Muscle of arm (tissue), 14 donors: ENCODE data around the gene ZFX. TPM values are rescaled to one million over a fixed set of nuclear protein-coding genes. Genes with fewer than 3 reads are reported as not detected.
"Not testable (repeated sequence)": the region's sequence is repeated elsewhere in the genome, so short reads cannot be mapped to it uniquely, and the experiment has no call there.

ENCODE experiments used
- DNase-seq: peaks from one replicate; pipeline ENCODE4 v3.0.0-alpha.2; 2013
- long read RNA-seq, 11 donors: transcript quantifications; one replicate each; lab custom pipeline, GENCODE V29; 2026
- polyA plus RNA-seq, 12 donors: library from polyadenylated mRNA; unstranded; fragments of 120-200 nt; gene quantifications; one replicate each; pipeline ENCODE4 v1.2.1, GENCODE V29; 2013; ENCODE audit not compliant: insufficient read length in 12 of 12

ZFX gene
- 10 to 100 TPM in 11 of 12 donors, not detected in 1; 17.4 to 39.6 (median 25.3) TPM for polyA plus RNA-seq
- long read RNA-seq, donor 1, full-length matches to known transcripts, result 1 of 7 reads
- long read RNA-seq, donor 1, partial matches to known transcripts, result 6 of 7 reads
- long read RNA-seq, donor 1, other reads (novel, unspliced or antisense), result 0 of 7 reads
- long read RNA-seq, donor 2, partial matches to known transcripts, result 0 of 2 reads
- long read RNA-seq, donor 2, other reads (novel, unspliced or antisense), result 0 of 2 reads
- long read RNA-seq, donor 3, result 0 reads
- long read RNA-seq, donor 4, result 0 reads
- long read RNA-seq, donor 5, partial matches to known transcripts, result 0 of 1 reads
- long read RNA-seq, donor 5, other reads (novel, unspliced or antisense), result 0 of 1 reads
- long read RNA-seq, donor 6, result 0 reads
- long read RNA-seq, donor 7, result 0 reads
- long read RNA-seq, donor 8, result 0 reads
- long read RNA-seq, donor 9, result 0 reads
- long read RNA-seq, donor 10, result 0 reads
- long read RNA-seq, donor 11, result 0 reads

DNA sequence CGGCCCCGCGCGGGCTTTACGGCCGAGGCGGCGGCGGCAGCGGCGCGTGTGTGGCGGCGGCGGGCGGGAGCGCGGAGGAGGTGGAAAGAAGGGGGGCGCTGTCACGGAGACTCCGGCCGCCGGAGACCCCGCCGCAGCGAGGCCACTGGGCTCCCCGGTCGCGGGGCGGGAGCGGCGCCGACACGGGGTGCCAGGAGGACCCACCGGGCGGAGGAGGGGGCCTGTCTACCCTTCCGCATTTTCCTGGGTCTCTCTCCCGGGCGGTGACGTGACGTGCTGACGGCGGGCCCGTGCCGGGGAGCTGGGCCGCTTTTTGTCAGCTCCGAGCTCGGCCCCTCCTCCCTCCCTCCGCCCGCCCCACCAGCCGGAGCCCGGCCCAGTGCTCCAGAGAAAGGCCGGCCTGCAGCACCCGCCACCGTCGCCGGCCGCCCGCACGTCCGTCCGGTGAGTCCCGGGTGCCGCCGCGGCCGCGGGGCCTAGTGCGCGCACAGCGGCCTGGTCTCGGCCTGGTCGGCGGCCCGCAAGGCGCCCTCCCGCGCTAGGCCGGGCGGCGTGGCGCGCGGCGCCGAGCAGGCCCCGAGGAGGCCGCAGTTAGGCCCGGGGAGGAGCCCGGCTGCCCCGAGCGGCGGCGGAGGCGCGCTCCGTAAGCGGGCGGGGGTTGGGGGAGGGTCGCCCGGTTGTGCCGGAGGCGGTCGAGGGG lies at the start of gene ZFX:
TSS of gene ZFX (plus strand) at position 379 of the 700 bp plus-strand sequence. CDS start 23,014 bp downstream, outside the sequence.
- DNase-seq, result peak; percentile 49

DNA sequence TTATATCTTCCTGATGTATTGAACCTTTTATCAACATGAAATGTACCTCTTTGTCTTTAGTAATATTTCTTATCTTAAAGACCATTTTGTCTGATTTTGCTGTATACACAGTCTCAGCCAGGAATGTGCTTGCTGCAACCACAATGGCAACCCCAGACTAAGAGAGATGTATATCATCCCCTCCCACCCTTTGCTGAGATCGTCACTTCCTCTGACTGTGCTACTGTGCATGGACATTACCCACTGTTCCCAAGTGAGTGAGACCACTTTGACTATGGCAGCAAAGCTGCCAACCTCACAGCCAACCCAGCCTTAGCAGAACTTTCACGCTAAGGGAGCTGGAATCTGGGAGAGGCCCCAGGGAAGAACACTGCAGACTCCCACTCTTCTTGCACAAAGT lies 48.8 kb upstream of the ZFX start:
- DNase-seq, result no peak

DNA sequence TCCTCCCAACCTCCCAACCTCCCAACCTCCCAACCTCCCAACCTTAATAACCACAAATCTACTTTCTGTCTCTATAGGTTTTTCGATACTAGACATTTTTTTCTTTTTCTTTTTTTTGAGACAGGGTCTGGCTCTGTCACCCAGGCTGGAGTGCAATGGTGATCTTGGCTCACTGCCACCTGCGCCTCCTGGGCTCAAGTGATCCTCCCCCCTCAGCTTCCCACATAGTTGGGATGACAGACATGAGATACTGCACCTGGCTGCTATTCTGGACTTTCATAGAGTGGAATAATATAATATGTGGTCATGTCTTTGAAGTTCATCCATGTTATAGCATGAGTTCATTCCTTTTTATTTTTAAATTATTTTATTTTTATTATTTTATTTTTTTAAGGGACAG lies 39.5 kb upstream of the ZFX start:
- DNase-seq, result no peak

DNA sequence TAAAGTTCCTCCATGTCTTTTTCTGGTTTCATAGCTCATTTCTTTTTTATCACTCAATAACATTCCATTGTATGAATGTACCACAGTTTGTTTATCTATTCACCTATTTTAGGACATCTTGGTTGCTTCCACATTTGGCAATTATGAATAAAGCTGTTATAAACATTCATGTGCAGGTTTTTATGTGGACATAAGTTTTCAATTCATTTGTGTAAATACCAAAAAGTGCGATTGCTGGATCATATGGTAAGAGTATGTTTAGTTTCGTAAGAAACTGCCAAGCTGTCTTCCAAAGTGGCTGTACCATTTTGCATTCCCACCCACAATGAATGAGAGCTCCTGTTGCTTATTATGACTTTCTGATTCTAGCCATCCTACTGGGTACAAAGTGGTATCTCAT lies 36.3 kb upstream of the ZFX start:
- no peak for DNase-seq

DNA sequence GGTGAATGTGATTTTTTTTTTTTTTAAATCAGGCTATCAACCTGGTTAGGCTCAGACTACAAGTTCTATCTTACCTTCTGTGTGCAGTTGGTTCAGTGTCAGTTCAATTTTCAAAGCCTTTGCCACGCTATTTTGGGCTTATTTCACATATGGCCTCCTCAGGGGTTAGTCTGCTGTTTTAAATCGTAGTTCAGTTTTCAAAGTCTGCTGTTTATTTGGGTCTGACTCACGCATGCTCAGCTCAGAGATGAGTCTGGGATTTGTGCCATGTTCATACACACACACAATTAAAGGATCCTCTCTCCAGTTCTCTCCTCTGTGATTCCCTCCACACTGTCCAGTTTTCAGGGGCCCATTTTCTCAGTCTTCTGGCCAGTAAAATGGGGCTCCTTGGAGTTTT lies 32.3 kb upstream of the ZFX start:
- DNase-seq, result peak; percentile 87

DNA sequence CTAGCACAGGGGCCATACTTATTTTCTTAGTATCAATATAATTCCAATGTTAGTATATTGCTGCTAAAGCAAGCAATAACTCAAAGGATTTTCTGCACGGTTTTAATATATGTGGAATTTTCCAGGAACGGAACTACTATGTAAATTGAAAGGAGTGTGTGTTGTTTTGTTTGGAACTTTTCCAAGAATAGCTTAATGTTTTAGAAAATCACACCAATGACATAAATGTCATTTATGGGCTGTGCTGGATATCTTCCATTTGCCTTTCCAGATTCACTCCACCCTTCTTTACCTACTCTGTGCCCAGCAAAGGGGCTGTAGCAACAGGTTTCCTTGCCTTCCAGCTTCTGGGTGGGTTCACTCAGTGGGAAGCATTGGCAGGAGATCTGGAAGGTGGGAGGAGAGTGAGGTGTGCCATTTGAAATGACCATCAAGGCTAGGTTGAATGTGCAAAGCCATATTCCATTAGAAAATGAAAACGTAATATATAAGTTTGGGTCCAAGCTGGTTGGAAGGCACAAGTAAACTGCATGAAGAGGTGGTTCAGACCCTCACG lies 25.2 kb upstream of the ZFX start:
- no peak for DNase-seq

DNA sequence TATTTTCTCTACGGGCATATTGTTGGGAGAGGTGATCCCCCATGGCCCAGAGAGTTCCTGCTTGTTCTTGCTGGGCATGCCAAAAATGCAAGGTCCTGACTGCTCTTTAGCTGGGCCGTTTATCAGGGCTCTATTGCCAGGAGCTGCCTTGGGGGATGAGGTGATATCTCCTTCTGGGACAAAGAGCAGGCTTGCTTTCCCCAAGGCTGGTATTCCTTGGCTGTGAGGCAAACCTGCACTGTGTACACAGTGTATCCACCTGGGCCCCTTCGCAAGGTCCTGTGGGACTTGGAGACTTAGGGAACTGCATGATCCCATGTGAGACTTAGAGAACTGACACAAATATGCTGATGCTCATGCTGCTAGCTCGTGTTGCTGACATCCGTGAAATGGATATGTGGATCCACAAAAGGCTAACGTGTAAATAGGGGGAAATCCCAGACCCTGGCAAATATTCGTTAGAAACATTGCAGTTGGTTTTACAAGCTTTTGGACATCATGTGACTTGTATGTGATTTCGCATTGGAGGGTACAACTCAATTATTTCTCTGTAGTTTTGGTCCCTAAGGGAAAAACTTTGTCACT lies 24.4 kb upstream of the ZFX start:
- DNase-seq, result no peak

DNA sequence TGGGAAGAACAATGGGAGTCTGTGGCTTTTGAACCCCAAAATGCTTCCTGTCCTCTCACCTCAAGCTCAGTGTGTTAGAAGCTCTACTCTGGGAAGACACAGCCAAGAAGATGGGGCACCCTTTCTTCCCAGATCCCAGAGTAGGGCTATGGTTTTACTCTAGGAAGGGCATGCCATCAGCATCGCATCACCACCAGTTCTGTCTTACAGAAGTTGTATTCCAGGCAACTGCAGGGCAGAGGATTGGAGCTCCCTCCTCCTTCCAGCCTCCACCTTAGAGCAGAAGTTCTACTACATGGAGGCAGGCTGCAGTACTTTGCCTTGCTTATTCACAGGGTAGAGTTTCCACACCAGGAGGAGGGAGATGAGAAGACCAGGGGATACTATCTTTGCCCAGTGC lies 18.1 kb upstream of the ZFX start:
- DNase-seq, result no peak

DNA sequence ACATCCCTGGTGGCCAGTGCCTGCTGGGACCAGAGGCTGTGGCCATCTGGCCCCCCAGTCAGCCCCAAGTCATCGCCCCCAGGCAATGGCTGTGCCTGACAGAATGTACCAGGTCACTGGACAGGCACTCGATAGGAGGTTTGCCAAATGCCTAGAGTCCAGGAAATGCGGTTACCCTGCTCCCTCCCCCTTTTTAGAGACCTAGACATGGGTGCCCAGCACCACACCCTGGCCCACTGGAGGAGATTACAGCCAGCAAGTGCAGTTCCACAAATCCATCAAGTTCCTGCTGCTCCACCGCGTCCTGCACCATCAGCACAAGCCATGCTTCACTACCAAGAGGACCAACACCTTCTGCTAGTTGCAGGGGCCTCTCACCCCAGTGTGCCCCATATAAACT lies 16.2 kb upstream of the ZFX start:
- DNase-seq, result no peak

DNA sequence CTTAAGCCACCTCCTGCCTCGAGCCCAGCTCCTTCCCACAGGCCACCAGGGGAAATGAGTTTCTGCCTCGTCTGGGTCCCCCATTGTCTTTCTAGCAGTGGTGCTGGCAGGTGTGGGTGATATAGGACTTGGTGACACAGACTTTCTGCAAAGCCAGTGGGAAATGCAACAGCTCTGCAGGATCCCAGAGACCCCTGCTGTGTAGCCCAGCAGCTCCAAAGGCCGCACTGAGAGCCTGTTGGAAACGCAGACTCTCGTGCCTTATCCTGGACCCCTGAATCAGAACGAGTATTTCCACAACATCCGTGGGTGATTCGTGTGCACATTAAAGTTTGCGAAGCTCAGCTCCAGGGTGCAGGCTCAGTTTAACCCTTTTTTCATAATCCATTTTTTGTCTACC lies 13.8 kb upstream of the ZFX start:
- not testable (repeated sequence) for DNase-seq

DNA sequence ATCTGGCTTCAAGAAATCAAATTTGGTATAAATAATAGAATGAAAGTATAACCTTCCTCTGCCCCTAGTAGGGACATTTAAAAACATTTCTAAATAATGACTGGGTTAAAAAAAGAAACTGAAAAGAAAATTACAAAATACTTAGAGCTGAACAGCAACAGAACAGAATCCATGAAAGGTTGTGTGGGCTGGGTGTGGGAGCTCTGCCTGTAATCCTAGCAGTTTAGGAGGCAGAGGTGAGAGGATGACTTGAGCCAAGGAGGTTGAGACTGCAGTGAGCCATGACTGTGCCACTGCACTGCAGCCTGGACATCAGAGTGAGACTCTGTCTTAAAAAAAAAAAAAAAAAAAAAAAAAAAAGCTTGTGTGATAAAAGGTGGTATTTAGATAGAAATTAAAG lies 12.3 kb upstream of the ZFX start:
- no peak for DNase-seq

DNA sequence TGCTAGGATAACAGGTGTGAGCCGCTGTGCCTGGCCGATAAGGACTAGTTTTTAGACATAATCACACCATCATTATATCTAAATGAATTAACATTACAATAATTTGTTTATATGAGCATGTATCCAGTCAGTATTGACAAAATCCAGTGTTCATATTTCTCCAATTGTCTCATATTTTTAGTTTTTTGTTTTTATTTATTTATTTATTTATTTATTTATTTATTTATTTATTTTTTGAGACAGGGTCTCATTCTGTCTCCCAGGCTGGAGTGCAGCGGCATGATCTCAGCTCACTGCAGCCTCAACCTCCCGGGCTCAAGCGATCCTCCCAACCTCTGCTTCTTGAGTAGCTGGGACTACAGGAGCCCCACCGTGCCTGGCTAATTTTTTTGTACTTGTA lies 5.5 kb upstream of the ZFX start:
- not testable (repeated sequence) for DNase-seq

DNA sequence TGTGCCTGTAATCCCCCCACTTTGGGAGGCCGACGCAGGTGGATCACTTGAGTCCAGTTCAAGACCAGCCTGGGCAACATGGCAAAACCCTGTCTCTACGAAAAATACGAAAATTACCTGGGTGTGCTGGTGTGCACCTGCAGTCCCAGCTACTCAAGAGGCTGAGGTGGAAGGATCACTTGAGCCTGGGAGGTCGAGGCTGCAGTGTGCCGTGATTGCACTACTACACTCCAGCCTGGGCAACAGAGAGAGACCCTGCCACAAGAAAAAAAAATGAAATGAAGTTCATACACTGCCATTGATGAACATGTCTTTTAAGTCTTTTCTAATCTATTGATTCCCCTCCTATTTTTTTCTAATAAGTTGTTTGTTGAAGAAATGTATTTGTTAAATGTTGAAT lies 5.0 kb upstream of the ZFX start:
- DNase-seq, result no peak

DNA sequence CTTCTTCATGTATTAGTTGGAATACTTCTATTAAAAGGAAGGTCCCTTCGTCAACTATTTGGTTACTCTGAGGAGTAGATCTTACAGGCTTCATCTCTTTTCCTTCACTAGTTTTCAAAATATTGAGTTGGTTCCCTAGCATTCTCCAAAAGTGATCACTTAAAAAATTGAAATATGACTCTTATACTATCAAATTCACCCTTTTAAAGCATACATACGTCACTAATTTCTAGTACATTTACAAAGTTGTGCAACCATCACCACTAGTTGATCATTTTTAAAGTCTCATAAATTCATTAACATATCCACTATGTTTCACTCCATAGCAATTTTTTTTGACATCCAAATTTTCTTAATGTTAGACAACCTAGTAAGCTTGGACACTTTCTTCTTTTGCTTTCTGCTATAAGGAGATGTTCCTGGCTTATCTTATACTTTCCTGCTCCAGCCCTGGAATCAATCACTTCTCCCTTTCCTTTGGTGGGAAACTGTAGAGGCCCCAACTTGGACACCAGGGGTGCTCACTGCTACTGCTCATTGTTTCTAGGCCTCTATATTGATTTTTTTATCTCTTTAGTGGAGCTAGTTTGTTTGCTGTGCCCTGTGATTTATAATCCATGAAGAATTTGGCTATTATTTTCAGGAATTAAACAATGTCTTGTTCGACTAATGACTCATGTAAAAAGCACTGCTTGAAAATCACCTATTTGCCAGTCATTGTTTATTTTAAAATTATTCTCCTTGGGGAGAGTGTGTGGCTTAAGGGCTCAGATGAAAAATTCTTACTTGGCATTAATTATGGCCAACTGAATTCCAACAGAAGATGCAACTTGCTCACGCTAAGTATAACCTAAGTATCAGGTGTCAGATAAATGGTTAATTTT lies 4.0 kb upstream of the ZFX start:
- DNase-seq, result no peak

DNA sequence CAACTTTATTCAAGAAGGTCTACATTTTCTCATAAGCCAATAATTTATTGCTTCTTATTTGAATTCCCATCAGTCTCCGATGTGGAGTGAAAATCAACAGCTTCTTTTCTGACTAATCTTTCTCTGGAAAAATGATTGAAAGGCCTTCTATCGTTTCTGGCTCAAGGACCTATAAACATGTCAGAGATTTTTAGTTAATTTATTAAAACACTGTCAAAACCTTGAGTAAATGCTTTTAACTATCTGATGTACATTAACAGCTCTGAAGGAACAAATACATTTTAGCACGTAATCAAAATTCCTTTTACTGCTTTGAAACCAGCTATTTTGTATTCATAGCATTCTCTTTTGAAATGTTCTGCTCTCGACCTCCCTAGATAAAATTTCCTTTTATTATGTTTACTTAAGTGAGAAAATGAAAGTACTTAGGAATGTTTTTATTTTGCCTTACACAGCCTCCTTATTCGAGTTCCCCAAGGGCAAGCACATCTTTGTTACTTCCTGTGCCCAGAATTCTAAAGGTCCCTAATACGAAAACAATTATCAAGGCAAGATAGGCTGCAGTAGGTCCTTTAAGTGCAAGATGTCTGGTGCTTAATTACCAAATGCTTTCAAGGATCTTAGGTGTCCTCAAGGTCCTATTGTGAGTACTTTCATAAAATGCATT lies 3.1 kb upstream of the ZFX start:
- no peak for DNase-seq

DNA sequence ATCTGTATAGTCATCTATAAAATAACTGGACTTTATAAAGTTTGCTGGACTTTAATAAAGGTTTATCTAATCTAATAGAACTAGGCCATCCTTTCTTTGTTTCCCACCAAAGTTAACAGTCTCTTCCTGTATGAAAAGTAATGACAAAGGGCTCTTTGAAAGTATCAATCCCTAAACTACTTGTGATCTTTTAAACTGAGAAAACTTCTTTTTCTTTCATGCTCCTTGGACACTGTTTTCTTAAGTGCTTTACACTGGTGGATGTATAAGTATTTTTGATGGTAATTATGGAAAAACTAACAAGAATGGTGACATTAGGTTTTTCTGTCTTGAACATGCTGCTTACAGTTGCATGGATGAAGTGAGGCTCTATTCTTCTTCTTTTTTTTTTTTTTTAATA lies 2.4 kb upstream of the ZFX start:
- no peak for DNase-seq

DNA sequence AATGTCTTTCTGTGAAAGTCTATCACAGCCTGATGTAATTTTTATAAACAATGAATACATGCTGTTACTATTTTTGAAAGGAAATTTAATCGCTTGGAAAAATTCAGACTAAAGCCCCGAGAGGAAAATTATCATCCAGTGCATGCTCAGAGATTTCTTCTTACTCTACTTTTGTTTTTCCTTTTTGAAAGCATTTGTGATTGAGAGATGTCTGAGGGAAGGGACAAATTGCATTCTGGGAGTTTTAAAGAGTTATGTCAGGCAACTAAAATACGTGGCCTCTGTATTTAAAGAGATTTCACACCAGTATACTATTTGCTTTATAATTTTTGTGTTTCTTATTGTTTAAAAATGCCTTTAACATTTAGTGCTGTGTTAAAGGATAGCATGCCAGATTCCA lies 1.4 kb upstream of the ZFX start:
- DNase-seq, result peak; percentile 40

DNA sequence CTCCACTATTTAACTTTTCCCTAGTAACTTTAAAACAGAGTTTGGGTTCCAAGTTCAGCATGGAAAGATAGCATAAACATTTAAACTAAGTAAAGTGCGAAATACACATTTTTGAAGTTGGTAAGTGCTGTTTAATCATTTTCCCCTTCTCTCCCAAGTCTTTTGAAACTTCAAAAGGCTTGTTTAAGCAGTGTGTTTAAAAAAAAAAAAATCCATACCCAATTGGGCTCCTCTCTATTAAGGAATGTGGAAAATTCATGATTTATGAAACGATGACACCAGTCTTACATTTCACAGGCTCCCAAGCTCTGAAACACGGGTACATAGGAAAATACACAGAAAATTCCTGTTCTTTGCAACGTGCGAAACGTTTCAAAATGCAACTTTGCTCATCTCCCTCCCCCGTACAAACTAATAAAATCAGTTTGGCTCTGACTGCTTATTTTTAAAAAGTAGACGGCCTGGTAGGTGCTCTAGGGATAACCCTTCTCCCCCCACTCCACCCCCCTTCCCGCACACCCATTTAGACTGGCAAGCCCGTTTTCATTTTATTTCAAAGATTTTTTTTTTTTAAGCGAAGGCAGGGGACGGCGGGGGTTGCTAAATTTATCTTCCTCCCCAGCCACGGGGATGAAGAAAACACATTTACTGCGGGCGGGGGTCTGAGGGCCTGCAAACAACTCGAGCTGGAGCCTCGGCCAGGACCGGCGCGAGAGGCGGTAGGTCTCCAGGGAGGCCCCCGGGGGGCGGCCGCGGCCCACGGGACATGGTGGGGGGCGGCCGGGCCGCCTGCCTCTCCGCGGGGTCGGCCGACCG lies 786 bp upstream of the ZFX start:
- DNase-seq, result peak; percentile 68

DNA sequence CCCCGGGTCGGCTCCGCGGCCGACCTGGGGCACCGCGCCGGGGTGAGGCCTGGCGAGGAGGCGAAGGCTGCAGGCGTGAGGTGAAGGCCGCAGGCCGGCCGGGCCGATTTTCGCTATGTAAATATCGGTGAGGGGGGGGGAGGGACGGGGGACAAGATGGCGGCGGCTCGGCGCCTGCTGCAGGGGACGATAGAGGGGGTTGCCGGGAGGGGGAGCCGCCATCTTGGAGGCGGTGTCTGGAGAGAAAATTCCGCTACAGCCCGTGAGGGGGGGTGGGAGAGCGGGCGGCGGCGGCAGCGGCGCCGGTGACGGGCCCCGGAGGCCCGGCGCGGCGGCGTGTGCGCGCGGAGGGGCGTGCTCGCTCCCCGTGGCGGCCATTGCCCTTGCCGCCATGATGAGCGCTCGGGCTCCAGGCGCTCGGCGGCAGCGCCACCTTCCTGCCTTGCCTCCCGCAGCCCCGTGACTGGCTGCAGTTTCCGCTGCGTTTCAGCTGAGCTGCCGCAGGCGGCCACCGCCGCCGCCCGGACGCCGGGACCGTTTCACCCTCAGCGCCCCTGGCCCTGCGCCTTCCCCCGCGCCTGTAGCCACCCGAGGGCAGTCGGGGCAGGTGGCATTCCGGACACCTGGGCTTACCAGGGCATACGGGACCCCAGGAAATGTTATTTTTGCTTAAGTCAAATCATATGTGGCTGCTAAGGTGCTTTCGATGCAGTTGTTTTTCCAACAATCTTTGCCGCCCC lies 692 bp downstream of the ZFX start:
- DNase-seq, result peak; percentile 94
